KG1 (cell line): ENCODE measurements around the gene SLC17A4.

Experiments
- DNase-seq: peaks from one replicate; lab custom pipeline; 2025; lab: John Stamatoyannopoulos, UW

The SLC17A4 gene

GRCh38 chr6:25821341-25821740 lies 66.8 kb downstream of the SLC17A4 start:
- no peak for DNase-seq

DNA sequence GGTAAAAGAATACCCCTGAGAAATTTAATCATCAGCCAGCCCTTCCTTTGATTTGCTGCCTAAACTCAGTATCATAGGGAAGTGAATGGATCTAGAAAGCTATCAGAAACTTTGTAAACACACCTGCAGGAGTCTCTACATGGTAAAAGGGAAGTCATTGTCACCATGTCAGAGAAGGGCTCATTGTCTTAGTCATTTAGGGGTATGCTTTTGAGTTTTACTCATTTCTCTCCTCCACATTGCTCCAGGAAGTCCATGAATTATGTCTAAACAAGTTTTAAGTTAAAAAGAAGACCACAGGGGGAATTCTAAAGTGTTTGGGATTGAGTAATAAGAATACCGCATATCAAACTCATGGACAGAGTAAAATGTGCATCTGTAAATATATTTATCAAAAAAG lies 74.8 kb downstream of the SLC17A4 start:
- no peak for DNase-seq

GRCh38 chr6:25830458-25830857 lies 75.9 kb downstream of the SLC17A4 start:
- DNase-seq, result no peak
